GM21367 (cell line): ENCODE measurements around the gene RASA1.
A peak's percentile ranks its signal among the peaks of the same experiment; 100 is the strongest.

Experiments
- ATAC-seq: cut with Tn5 transposase; IDR thresholded peaks from one replicate; pipeline ENCODE4 v1.9.1; 2021; ENCODE audit not compliant: unreplicated experiment

The RASA1 gene

GRCh38 chr5:87400305-87400899, 132.7 kb downstream of the RASA1 start:
- peak; percentile 82 for ATAC-seq

- no peak for ATAC-seq
Measured at GRCh38 chr5:87401626-87402025, 133.9 kb downstream of the RASA1 start.

- no peak for ATAC-seq
Measured at GRCh38 chr5:87403409-87403808, 135.7 kb downstream of the RASA1 start.

- no peak for ATAC-seq
Measured at GRCh38 chr5:87403899-87404298, 136.2 kb downstream of the RASA1 start.

GRCh38 chr5:87404359-87404758, 136.7 kb downstream of the RASA1 start:
- ATAC-seq = no peak

- ATAC-seq = no peak
Measured at GRCh38 chr5:87405472-87406155, 137.9 kb downstream of the RASA1 start.

GRCh38 chr5:87408204-87408603, 140.5 kb downstream of the RASA1 start:
- ATAC-seq = no peak

GRCh38 chr5:87410931-87411330, 143.2 kb downstream of the RASA1 start:
- no peak for ATAC-seq

GRCh38 chr5:87411586-87411972, 143.9 kb downstream of the RASA1 start:
- ATAC-seq = no peak

GRCh38 chr5:87411973-87412629, 144.4 kb downstream of the RASA1 start:
- ATAC-seq = peak; percentile 10

GRCh38 chr5:87412630-87413342, 145.1 kb downstream of the RASA1 start, which contains the start of gene CCNH:
Gene CCNH, minus strand, starts transcription at chr5:87412930. Its CDS starts 136 bp downstream, at chr5:87412794.
- peak; percentile 99 for ATAC-seq

- no peak for ATAC-seq
Measured at GRCh38 chr5:87413343-87413645, 145.6 kb downstream of the RASA1 start.

- no peak for ATAC-seq
Measured at GRCh38 chr5:87418506-87418905, 150.8 kb downstream of the RASA1 start.

- ATAC-seq = no peak
Measured at GRCh38 chr5:87421307-87421706, 153.6 kb downstream of the RASA1 start.

- ATAC-seq = no peak
Measured at GRCh38 chr5:87423755-87424154, 156.1 kb downstream of the RASA1 start.

GRCh38 chr5:87430863-87431457, 163.3 kb downstream of the RASA1 start:
- ATAC-seq = no peak

GRCh38 chr5:87432460-87432859, 164.8 kb downstream of the RASA1 start:
- ATAC-seq = no peak

GRCh38 chr5:87433945-87434344, 166.3 kb downstream of the RASA1 start:
- no peak for ATAC-seq

GRCh38 chr5:87434461-87434860, 166.8 kb downstream of the RASA1 start:
- ATAC-seq = no peak

GRCh38 chr5:87435144-87435694, 167.5 kb downstream of the RASA1 start:
- no peak for ATAC-seq

- no peak for ATAC-seq
Measured at GRCh38 chr5:87437724-87438123, 170.0 kb downstream of the RASA1 start.
